ENCODE results near the gene TRIM56.
"Not testable (repeated sequence)": the region's sequence is repeated elsewhere in the genome, so short reads cannot be mapped to it uniquely, and the experiment has no call there.

The TRIM56 gene

GRCh38 chr7:101092266-101092905, 7.1 kb downstream of the TRIM56 start:
- not testable (repeated sequence) for DNase-seq (ENCODE audit: low spot score)

GRCh38 chr7:101093906-101094305, 8.6 kb downstream of the TRIM56 start:
- DNase-seq (ENCODE audit: low spot score), result peak; percentile 74

- no peak for DNase-seq (ENCODE audit: low spot score)
Observed at GRCh38 chr7:101094376-101094775, 9.1 kb downstream of the TRIM56 start.

- DNase-seq (ENCODE audit: low spot score), result peak; percentile 67
Observed at GRCh38 chr7:101094791-101095375, 9.6 kb downstream of the TRIM56 start.

- no peak for DNase-seq (ENCODE audit: low spot score)
Observed at GRCh38 chr7:101096331-101096956, 11.2 kb downstream of the TRIM56 start.

GRCh38 chr7:101096957-101097347, 11.7 kb downstream of the TRIM56 start:
- DNase-seq (ENCODE audit: low spot score), result no peak

GRCh38 chr7:101097561-101097960, 12.3 kb downstream of the TRIM56 start:
- no peak for DNase-seq (ENCODE audit: low spot score)

- DNase-seq (ENCODE audit: low spot score), result peak; percentile 96
Observed at GRCh38 chr7:101099969-101100781, 14.9 kb downstream of the TRIM56 start.

GRCh38 chr7:101100858-101101847, 15.9 kb downstream of the TRIM56 start:
- no peak for DNase-seq (ENCODE audit: low spot score)

GRCh38 chr7:101102026-101102425, 16.7 kb downstream of the TRIM56 start:
- DNase-seq (ENCODE audit: low spot score), result no peak

- not testable (repeated sequence) for DNase-seq (ENCODE audit: low spot score)
Observed at GRCh38 chr7:101103701-101104100, 18.4 kb downstream of the TRIM56 start.

GRCh38 chr7:101104193-101104713, 19.0 kb downstream of the TRIM56 start:
- DNase-seq (ENCODE audit: low spot score), result no peak

- no peak for DNase-seq (ENCODE audit: low spot score)
Observed at GRCh38 chr7:101104799-101105198, 19.5 kb downstream of the TRIM56 start.

GRCh38 chr7:101105248-101105647, 20.0 kb downstream of the TRIM56 start:
- DNase-seq (ENCODE audit: low spot score), result not testable (repeated sequence)

GRCh38 chr7:101106386-101106785, 21.1 kb downstream of the TRIM56 start:
- no peak for DNase-seq (ENCODE audit: low spot score)

GRCh38 chr7:101108330-101108857, 23.1 kb downstream of the TRIM56 start:
- DNase-seq (ENCODE audit: low spot score), result no peak

- no peak for DNase-seq (ENCODE audit: low spot score)
Observed at GRCh38 chr7:101108961-101109360, 23.7 kb downstream of the TRIM56 start.

- no peak for DNase-seq (ENCODE audit: low spot score)
Observed at GRCh38 chr7:101109368-101109767, 24.1 kb downstream of the TRIM56 start.

GRCh38 chr7:101111261-101111660, 26.0 kb downstream of the TRIM56 start:
- DNase-seq (ENCODE audit: low spot score), result no peak

- no peak for DNase-seq (ENCODE audit: low spot score)
Observed at GRCh38 chr7:101112233-101112632, 27.0 kb downstream of the TRIM56 start.

- not testable (repeated sequence) for DNase-seq (ENCODE audit: low spot score)
Observed at GRCh38 chr7:101113140-101113539, 27.9 kb downstream of the TRIM56 start.

Data from AG20443 (cell line).